Loucy (cell line): Measurements from ENCODE around the gene POMT2.

Experiments used
- H2AFZ ChIP-seq: fragments of 200-600 bp; sonication (generic); 2 replicates; pipeline ENCODE4 v1.6.0; 2016; ENCODE audit warnings: antibody characterized with exemption, mild to moderate bottlenecking, low read length, moderate library complexity
- H3F3A ChIP-seq: fragments of 200-600 bp; 2 replicates; pipeline ENCODE4 v1.6.0; 2016; ENCODE audit warnings: antibody characterized with exemption, low read depth, mild to moderate bottlenecking
- H3K27me3 ChIP-seq: fragments of 200-600 bp; sonication (generic); 2 replicates; pipeline ENCODE4 v1.6.1; 2014; ENCODE audit warnings: low read length, mild to moderate bottlenecking; ENCODE audit not compliant: insufficient read depth, poor library complexity, severe bottlenecking
- H3K36me3 ChIP-seq: fragments of 200-600 bp; sonication (generic); 2 replicates; pipeline ENCODE4 v1.6.1; 2016; ENCODE audit warnings: low read length; ENCODE audit not compliant: insufficient read depth
- H3K4me1 ChIP-seq: fragments of 200-600 bp; sonication (generic); 2 replicates; pipeline ENCODE4 v1.5.1; 2014; ENCODE audit warnings: low read length, mild to moderate bottlenecking; ENCODE audit not compliant: insufficient read depth, poor library complexity, severe bottlenecking
- H3K4me2 ChIP-seq: fragments of 200-600 bp; sonication (generic); 2 replicates; pipeline ENCODE4 v1.6.0; 2014; ENCODE audit warnings: antibody characterized with exemption, low read length, low read depth, mild to moderate bottlenecking; ENCODE audit not compliant: poor library complexity, severe bottlenecking
- H3K4me3 ChIP-seq: fragments of 200-600 bp; sonication (generic); 2 replicates; pipeline ENCODE4 v1.5.1; 2014; ENCODE audit warnings: low read length, mild to moderate bottlenecking, mixed read lengths; ENCODE audit not compliant: poor library complexity, severe bottlenecking
- H3K79me2 ChIP-seq: fragments of 200-600 bp; sonication (generic); 2 replicates; pipeline ENCODE4 v1.6.1; 2014; ENCODE audit warnings: low read length; ENCODE audit not compliant: insufficient read depth
- H3K9ac ChIP-seq: fragments of 200-600 bp; sonication (generic); 2 replicates; pipeline ENCODE4 v1.6.0; 2014; ENCODE audit warnings: mild to moderate bottlenecking, low read depth, low read length, moderate library complexity; ENCODE audit not compliant: poor library complexity, severe bottlenecking
- H3K9me2 ChIP-seq: fragments of 200-600 bp; sonication (generic); replicated peaks from 2 replicates; pipeline ENCODE4 v1.6.1; 2016; ENCODE audit warnings: low read depth, low read length, mixed read lengths
- H3K9me3 ChIP-seq: fragments of 200-600 bp; sonication (generic); 2 replicates; pipeline ENCODE4 v1.6.1; 2014; ENCODE audit warnings: mild to moderate bottlenecking, antibody characterized with exemption, low read length, low read depth; ENCODE audit not compliant: insufficient read depth
- H4K20me1 ChIP-seq: fragments of 200-600 bp; sonication (generic); 2 replicates; pipeline ENCODE4 v1.6.0; 2014; ENCODE audit warnings: antibody characterized with exemption, low read length, mild to moderate bottlenecking; ENCODE audit not compliant: insufficient read depth, poor library complexity, severe bottlenecking
- EZH2phosphoT487 ChIP-seq: fragments of 200-600 bp; IDR thresholded peaks from 2 replicates; pipeline ENCODE4 v1.6.1; 2018; ENCODE audit warnings: antibody characterized with exemption, mild to moderate bottlenecking, moderate library complexity, borderline replicate concordance
- TF ChIP-seq, protein P1 (sequence below): fragments of 200-600 bp; sonication (generic); conservative IDR thresholded peaks from 2 replicates; pipeline ENCODE4 v1.5.1; 2014; ENCODE audit warnings: mild to moderate bottlenecking, antibody characterized with exemption, low read length

The POMT2 gene

DNA sequence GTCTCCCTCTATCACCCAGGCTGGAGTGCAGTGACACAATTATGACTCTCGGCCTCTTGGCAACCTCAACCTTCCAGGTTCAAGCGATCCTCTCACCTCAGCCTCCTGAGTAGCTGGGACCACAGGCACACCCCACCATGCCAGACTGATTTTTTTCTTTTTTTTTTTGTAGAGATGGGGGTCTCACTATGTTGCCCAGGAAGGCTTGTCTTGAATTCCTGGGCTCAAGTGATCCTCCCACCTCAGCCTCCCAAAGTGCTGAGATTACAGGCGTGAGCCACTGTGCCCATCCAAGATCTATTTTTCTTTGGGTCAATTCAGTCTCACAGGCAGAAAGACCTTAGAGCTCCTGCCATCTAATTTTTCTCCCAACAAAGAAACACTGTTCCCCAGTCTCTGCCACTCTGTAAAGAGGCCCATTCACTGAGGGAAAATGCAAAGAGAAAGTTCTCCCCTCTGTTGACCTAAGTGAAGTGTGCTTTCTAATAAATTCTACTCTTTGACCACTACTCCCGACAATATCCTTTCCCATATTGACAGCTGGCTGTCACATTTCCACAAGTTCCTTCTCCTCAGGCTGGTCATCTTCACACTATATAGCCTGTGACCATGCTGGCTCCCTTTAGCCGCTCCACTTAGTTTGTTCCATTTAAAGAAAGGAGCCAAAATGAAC lies 32.9 kb upstream of the POMT2 start:
- H3K27me3 ChIP-seq, result no peaks in the 10 kb centered on the region
- H3F3A ChIP-seq, result no peaks in the 10 kb centered on the region
- H3K4me1 ChIP-seq, result peaks cover 4% of the 10 kb centered on the region
- no peak overlapping the region for H3K9ac ChIP-seq
- H3K9me2 ChIP-seq, result no peaks in the 10 kb centered on the region
- peaks cover 7% of the 10 kb centered on the region; the same call in 1 of the 2 replicates for H3K36me3 ChIP-seq
- H3K4me3 ChIP-seq, result no peak overlapping the region
- no peak for TF ChIP-seq EZH2phosphoT487
- TF ChIP-seq, protein P1, sequence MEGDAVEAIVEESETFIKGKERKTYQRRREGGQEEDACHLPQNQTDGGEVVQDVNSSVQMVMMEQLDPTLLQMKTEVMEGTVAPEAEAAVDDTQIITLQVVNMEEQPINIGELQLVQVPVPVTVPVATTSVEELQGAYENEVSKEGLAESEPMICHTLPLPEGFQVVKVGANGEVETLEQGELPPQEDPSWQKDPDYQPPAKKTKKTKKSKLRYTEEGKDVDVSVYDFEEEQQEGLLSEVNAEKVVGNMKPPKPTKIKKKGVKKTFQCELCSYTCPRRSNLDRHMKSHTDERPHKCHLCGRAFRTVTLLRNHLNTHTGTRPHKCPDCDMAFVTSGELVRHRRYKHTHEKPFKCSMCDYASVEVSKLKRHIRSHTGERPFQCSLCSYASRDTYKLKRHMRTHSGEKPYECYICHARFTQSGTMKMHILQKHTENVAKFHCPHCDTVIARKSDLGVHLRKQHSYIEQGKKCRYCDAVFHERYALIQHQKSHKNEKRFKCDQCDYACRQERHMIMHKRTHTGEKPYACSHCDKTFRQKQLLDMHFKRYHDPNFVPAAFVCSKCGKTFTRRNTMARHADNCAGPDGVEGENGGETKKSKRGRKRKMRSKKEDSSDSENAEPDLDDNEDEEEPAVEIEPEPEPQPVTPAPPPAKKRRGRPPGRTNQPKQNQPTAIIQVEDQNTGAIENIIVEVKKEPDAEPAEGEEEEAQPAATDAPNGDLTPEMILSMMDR, result no peak
- no peak overlapping the region for H2AFZ ChIP-seq
- no peak overlapping the region for H3K4me2 ChIP-seq
- no peaks in the 10 kb centered on the region for H3K79me2 ChIP-seq
- no peaks in the 10 kb centered on the region for H4K20me1 ChIP-seq
- H3K9me3 ChIP-seq, result no peaks in the 10 kb centered on the region

DNA sequence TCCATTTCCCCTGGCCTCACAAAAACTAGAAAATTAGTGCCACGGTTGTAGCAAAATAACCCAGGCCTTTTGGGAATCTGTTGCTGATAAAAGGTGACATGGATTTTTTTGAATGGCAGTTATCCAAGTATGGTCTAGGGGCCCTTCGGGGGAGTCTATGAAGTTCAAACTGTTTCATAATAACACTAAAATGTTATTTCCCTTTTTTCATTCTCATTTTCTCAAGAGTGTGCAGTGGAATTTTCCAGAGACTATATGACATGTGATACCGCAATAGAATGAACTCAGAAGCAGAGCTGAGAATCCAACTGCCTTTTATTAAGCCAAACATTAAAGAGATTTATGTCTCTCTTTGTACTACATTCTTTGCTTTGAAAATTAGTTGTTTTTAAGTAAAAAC lies 27.1 kb upstream of the POMT2 start:
- TF ChIP-seq EZH2phosphoT487, result no peak
- TF ChIP-seq, protein P1, result no peak

DNA sequence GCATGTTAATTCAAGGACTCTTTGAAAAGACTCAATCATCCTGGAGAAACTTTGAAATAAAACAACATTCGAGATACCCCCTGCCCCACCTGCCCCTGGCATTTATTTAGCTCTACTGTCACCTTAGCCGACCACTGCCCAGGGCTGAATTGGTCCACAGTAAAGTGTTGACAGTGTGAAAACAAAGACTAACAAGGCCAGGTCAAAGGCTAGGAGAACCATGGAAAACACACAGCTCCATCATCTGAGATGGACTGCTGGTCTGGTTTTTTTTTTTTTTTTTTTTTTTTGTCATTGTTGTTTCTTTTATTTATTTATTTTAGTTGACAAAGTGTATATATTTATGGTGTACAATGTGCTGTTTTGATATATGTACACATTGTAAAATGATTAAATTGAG lies 25.8 kb upstream of the POMT2 start:
- peaks cover 4% of the 10 kb centered on the region for H3K4me1 ChIP-seq
- no peaks in the 10 kb centered on the region for H3K27me3 ChIP-seq
- H2AFZ ChIP-seq, result no peak overlapping the region
- no peak overlapping the region for H3K4me2 ChIP-seq
- H3K36me3 ChIP-seq, result peaks cover 20% of the 10 kb centered on the region; the same call in 1 of the 2 replicates
- H3K9me3 ChIP-seq, result no peaks in the 10 kb centered on the region
- no peaks in the 10 kb centered on the region for H4K20me1 ChIP-seq
- no peaks in the 10 kb centered on the region for H3K9me2 ChIP-seq
- H3K79me2 ChIP-seq, result no peaks in the 10 kb centered on the region
- TF ChIP-seq EZH2phosphoT487, result no peak
- TF ChIP-seq, protein P1, result no peak
- no peak overlapping the region for H3K4me3 ChIP-seq
- H3K9ac ChIP-seq, result no peak overlapping the region
- H3F3A ChIP-seq, result no peaks in the 10 kb centered on the region

More for the DNA sequence above, 27.1 kb upstream of the POMT2 start:
- Histone ChIP-seq H2AFZ (no peak overlapping the region), H3K9me3 (no peaks in the 10 kb centered on the region), H3K79me2 (no peaks in the 10 kb centered on the region), H3K4me1 (peaks cover 4% of the 10 kb centered on the region), H3K27me3 (no peaks in the 10 kb centered on the region), H3K36me3 (peaks cover 14% of the 10 kb centered on the region; the same call in 1 of the 2 replicates), H3K4me2 (no peak overlapping the region), H3K9ac (no peak overlapping the region), H4K20me1 (no peaks in the 10 kb centered on the region), H3K9me2 (no peaks in the 10 kb centered on the region), H3K4me3 (no peak overlapping the region), H3F3A (no peaks in the 10 kb centered on the region)
